ENCODE measurements around the gene RBM6. TPM values are rescaled to one million over a fixed set of nuclear protein-coding genes. Genes with fewer than 3 reads are reported as not detected.
A peak's percentile ranks its signal among the peaks of the same experiment; 100 is the strongest.
"Not testable (repeated sequence)": the region's sequence is repeated elsewhere in the genome, so short reads cannot be mapped to it uniquely, and the experiment has no call there.

The RBM6 gene
- total RNA-seq, 1 donor from 2014 or later = 109 TPM

DNA sequence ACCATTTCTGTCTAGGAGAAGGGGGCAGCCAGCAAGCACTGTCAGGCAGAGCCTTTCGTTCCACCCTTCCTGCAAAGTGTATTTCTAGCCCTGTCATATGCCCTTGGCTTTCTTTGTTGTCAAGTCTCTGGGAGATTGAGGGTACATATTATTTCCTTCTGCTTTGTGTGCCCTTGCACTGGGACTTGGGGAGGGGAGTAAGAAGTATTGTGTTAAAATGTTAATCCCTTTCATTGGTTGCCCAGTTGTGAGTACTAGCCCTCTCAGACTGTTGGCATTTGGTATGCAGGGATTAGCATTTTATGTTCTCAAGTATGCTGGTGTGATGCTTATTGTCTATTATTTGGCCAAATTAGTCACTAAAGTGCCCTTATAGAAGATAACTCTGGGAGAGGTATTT, 63.9 kb downstream of the RBM6 start:
- no peaks in the 10 kb centered on the region for H3K4me1 Mint-ChIP-seq (ENCODE audit: unreplicated experiment)
- TF ChIP-seq, protein P1, sequence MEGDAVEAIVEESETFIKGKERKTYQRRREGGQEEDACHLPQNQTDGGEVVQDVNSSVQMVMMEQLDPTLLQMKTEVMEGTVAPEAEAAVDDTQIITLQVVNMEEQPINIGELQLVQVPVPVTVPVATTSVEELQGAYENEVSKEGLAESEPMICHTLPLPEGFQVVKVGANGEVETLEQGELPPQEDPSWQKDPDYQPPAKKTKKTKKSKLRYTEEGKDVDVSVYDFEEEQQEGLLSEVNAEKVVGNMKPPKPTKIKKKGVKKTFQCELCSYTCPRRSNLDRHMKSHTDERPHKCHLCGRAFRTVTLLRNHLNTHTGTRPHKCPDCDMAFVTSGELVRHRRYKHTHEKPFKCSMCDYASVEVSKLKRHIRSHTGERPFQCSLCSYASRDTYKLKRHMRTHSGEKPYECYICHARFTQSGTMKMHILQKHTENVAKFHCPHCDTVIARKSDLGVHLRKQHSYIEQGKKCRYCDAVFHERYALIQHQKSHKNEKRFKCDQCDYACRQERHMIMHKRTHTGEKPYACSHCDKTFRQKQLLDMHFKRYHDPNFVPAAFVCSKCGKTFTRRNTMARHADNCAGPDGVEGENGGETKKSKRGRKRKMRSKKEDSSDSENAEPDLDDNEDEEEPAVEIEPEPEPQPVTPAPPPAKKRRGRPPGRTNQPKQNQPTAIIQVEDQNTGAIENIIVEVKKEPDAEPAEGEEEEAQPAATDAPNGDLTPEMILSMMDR (conservative IDR thresholded peaks at IDR 0.05) = no peak
- no peak overlapping the region for H3K27ac Mint-ChIP-seq
- no peaks in the 10 kb centered on the region for H3K9me3 Mint-ChIP-seq
- H3K4me3 Mint-ChIP-seq = no peak overlapping the region
- no peaks in the 10 kb centered on the region for H3K27me3 Mint-ChIP-seq
- DNase-seq (ENCODE audit: extremely low spot score, unreplicated experiment) = no peak
- peaks cover 40% of the 10 kb centered on the region for H3K36me3 Mint-ChIP-seq

- TF ChIP-seq, protein P1 (conservative IDR thresholded peaks at IDR 0.05) = no peak
- no peaks in the 10 kb centered on the region for H3K4me1 Mint-ChIP-seq (ENCODE audit: unreplicated experiment)
- no peak overlapping the region for H3K4me3 Mint-ChIP-seq
- no peaks in the 10 kb centered on the region for H3K9me3 Mint-ChIP-seq
- no peaks in the 10 kb centered on the region for H3K27me3 Mint-ChIP-seq
- no peak for DNase-seq (ENCODE audit: extremely low spot score, unreplicated experiment)
- H3K27ac Mint-ChIP-seq = no peak overlapping the region
- peaks cover 25% of the 10 kb centered on the region for H3K36me3 Mint-ChIP-seq
Measured at GRCh38 chr3:50008931-50009330, 69.0 kb downstream of the RBM6 start.

GRCh38 chr3:50010959-50011358, 71.0 kb downstream of the RBM6 start:
- DNase-seq (ENCODE audit: extremely low spot score, unreplicated experiment) = no peak
- Mint-ChIP-seq H3K27me3 (no peaks in the 10 kb centered on the region), H3K4me3 (no peak overlapping the region), H3K27ac (no peak overlapping the region), H3K9me3 (no peaks in the 10 kb centered on the region), H3K36me3 (peaks cover 22% of the 10 kb centered on the region), H3K4me1 (ENCODE audit: unreplicated experiment) (no peaks in the 10 kb centered on the region)
- TF ChIP-seq, protein P1 (conservative IDR thresholded peaks at IDR 0.05) = no peak

GRCh38 chr3:50015918-50016317, 76.0 kb downstream of the RBM6 start:
- peak overlapping the region; percentile 13 for H3K27ac Mint-ChIP-seq
- DNase-seq (ENCODE audit: extremely low spot score, unreplicated experiment) = no peak
- H3K9me3 Mint-ChIP-seq = peaks cover 4% of the 10 kb centered on the region
- TF ChIP-seq, protein P1 (conservative IDR thresholded peaks at IDR 0.05) = no peak
- H3K36me3 Mint-ChIP-seq = peaks cover 33% of the 10 kb centered on the region
- H3K27me3 Mint-ChIP-seq = no peaks in the 10 kb centered on the region
- no peak overlapping the region for H3K4me3 Mint-ChIP-seq
- no peaks in the 10 kb centered on the region for H3K4me1 Mint-ChIP-seq (ENCODE audit: unreplicated experiment)

- no peak overlapping the region for H3K27ac Mint-ChIP-seq
Measured at GRCh38 chr3:50028346-50028745, 88.4 kb downstream of the RBM6 start.

GRCh38 chr3:50031201-50031600, 91.3 kb downstream of the RBM6 start:
- H3K27me3 Mint-ChIP-seq; H3K9me3 Mint-ChIP-seq; DNase-seq (ENCODE audit: extremely low spot score, unreplicated experiment); H3K4me3 Mint-ChIP-seq; H3K27ac Mint-ChIP-seq; H3K4me1 Mint-ChIP-seq (ENCODE audit: unreplicated experiment): not testable (repeated sequence)
- H3K36me3 Mint-ChIP-seq = peaks cover 31% of the 10 kb centered on the region

More at GRCh38 chr3:50028346-50028745, 88.4 kb downstream of the RBM6 start:
- no peak for DNase-seq (ENCODE audit: extremely low spot score, unreplicated experiment)
- H3K4me3 Mint-ChIP-seq = no peak overlapping the region
- TF ChIP-seq, protein P1 (conservative IDR thresholded peaks at IDR 0.05) = no peak
- H3K27me3 Mint-ChIP-seq = no peaks in the 10 kb centered on the region
- H3K9me3 Mint-ChIP-seq = no peaks in the 10 kb centered on the region
- H3K4me1 Mint-ChIP-seq (ENCODE audit: unreplicated experiment) = no peaks in the 10 kb centered on the region
- H3K36me3 Mint-ChIP-seq = peaks cover 37% of the 10 kb centered on the region

All from type B pancreatic cell (in vitro differentiated cells).